H1 (cell line): ENCODE measurements around the gene TTC33. TPM values are rescaled to one million over a fixed set of nuclear protein-coding genes. Genes with fewer than 3 reads are reported as not detected.

Source experiments
- CTCF ChIA-PET: fragments of 300-600 bp; sonication (Branson Sonifier 250); formaldehyde crosslinking; loops from one replicate; lab custom pipeline; 2021; ENCODE audit not compliant: partially characterized antibody; lab: Charles Lee
- POLR2A ChIA-PET: fragments of 300-600 bp; sonication (Branson Sonifier 250); formaldehyde crosslinking; loops from one replicate; lab custom pipeline; 2021; ENCODE audit warnings: inconsistent platforms; ENCODE audit not compliant: partially characterized antibody; lab: Charles Lee
- DNase-seq, 2 experiments: peaks; one replicate each; pipeline versions ENCODE4 v3.0.0 to v3.0.0-alpha.2; 2010 to 2022; ENCODE audit warnings: low spot score in 2 of 2, low read depth in 1 of 2, mixed read lengths in 1 of 2
- FAIRE-seq: peaks from 2 replicates; lab custom pipeline; 2011; peaks lifted over from hg19 to GRCh38; lab: Jason Lieb, UNC
- H2AFZ ChIP-seq: 2 replicates; pipeline ENCODE4 v1.8.1; 2012; ENCODE audit warnings: low read length, inconsistent platforms
- H2AK5ac ChIP-seq: 2 replicates; pipeline ENCODE4 v1.6.1; 2013; ENCODE audit warnings: low read depth, low read length
- H2BK120ac ChIP-seq: replicated peaks from 2 replicates; pipeline ENCODE3; 2013; ENCODE audit warnings: low read depth, low read length, inconsistent platforms
- H2BK12ac ChIP-seq: 2 replicates; pipeline ENCODE4 v1.6.1; 2013; ENCODE audit warnings: low read depth, low read length
- H2BK15ac ChIP-seq: 2 replicates; pipeline ENCODE4 v1.6.1; 2013; ENCODE audit warnings: low read length
- H2BK20ac ChIP-seq: 2 replicates; pipeline ENCODE4 v1.6.1; 2013; ENCODE audit warnings: low read length
- H2BK5ac ChIP-seq: 2 replicates; pipeline ENCODE4 v1.6.1; 2013; ENCODE audit warnings: low read depth, low read length
- H3K14ac ChIP-seq: 2 replicates; pipeline ENCODE4 v1.6.1; 2013; ENCODE audit warnings: inconsistent platforms; ENCODE audit not compliant: insufficient read length
- H3K18ac ChIP-seq: 2 replicates; pipeline ENCODE4 v1.6.1; 2013; ENCODE audit warnings: low read length; ENCODE audit errors: extremely low read depth
- H3K23ac ChIP-seq: 2 replicates; pipeline ENCODE4 v1.6.1; 2013; ENCODE audit warnings: inconsistent platforms; ENCODE audit not compliant: insufficient read length
- H3K23me2 ChIP-seq: 2 replicates; pipeline ENCODE4 v1.6.1; 2013; ENCODE audit warnings: low read depth, low read length
- H3K27ac ChIP-seq: 2 replicates; pipeline ENCODE4 v1.6.1; 2011; ENCODE audit warnings: low read depth, low read length, inconsistent platforms
- H3K27me3 ChIP-seq, 4 experiments: replicated peaks in 1 of 4; 1 replicate in 1 of 4; 2 replicates in 3 of 4; pipeline versions ENCODE4 v1.6.1 to v1.8.1; 2011 to 2013; ENCODE audit warnings: low read length in 3 of 4, mild to moderate bottlenecking in 3 of 4, inconsistent platforms in 2 of 4, mixed read lengths in 2 of 4, moderate library complexity in 1 of 4; ENCODE audit not compliant: control insufficient read depth in 3 of 4, insufficient read depth in 3 of 4; ENCODE audit errors: extremely low read depth in 1 of 4
- H3K36me3 ChIP-seq, 4 experiments: 2 replicates each; pipeline versions ENCODE4 v1.6.1 to v1.8.1; 2011 to 2013; ENCODE audit warnings: mild to moderate bottlenecking in 4 of 4, low read length in 3 of 4, moderate library complexity in 2 of 4, control low read depth in 1 of 4, inconsistent platforms in 1 of 4; ENCODE audit not compliant: insufficient read depth in 4 of 4, control insufficient read depth in 2 of 4
- H3K4ac ChIP-seq: replicated peaks from 2 replicates; pipeline ENCODE3; 2013; ENCODE audit warnings: low read length, low read depth, mixed read lengths, inconsistent platforms; ENCODE audit not compliant: insufficient read length
- H3K4me1 ChIP-seq, 4 experiments: replicated peaks in 1 of 4; 1 replicate in 1 of 4; 2 replicates in 3 of 4; pipeline versions ENCODE4 v1.6.1 to v1.8.1; 2011 to 2013; ENCODE audit warnings: low read length in 3 of 4, inconsistent platforms in 2 of 4, mixed read lengths in 1 of 4; ENCODE audit not compliant: insufficient read depth in 4 of 4, control insufficient read depth in 3 of 4
- H3K4me2 ChIP-seq, 2 experiments: 2 replicates each; pipeline versions ENCODE4 v1.6.1 to v1.8.1; 2011 to 2013; ENCODE audit warnings: low read depth in 2 of 2, low read length in 2 of 2, control low read depth in 1 of 2, inconsistent platforms in 1 of 2, mild to moderate bottlenecking in 1 of 2; ENCODE audit not compliant: insufficient read depth in 1 of 2
- H3K4me3 ChIP-seq, 4 experiments: fragments of 200-600, 300-600 bp in 1 of 4; sonication (generic), shearing (Covaris generic), sonication (Bioruptor Twin) in 1 of 4; 2 replicates each; pipeline versions ENCODE4 v1.5.1 to v1.8.1; 2011 to 2016; ENCODE audit warnings: low read length in 4 of 4, low read depth in 3 of 4, control low read depth in 2 of 4, inconsistent platforms in 2 of 4, mild to moderate bottlenecking in 2 of 4, mixed read lengths in 1 of 4, moderate library complexity in 1 of 4; ENCODE audit not compliant: insufficient read depth in 2 of 4; ENCODE audit errors: extremely low read depth in 1 of 4
- H3K56ac ChIP-seq: replicated peaks from 2 replicates; pipeline ENCODE3; 2013; ENCODE audit warnings: low read depth, mild to moderate bottlenecking, mixed read lengths, low read length, inconsistent platforms; ENCODE audit not compliant: insufficient read length
- H3K79me1 ChIP-seq: 2 replicates; pipeline ENCODE4 v1.6.1; 2013; ENCODE audit warnings: low read depth, low read length, control low read depth
- H3K79me2 ChIP-seq, 2 experiments: 2 replicates each; pipeline versions ENCODE4 v1.6.1 to v1.8.1; 2012 to 2013; ENCODE audit warnings: low read length in 2 of 2, mild to moderate bottlenecking in 2 of 2, inconsistent platforms in 1 of 2; ENCODE audit not compliant: insufficient read depth in 2 of 2, control insufficient read depth in 1 of 2
- H3K9ac ChIP-seq, 4 experiments: replicated peaks in 1 of 4; 1 replicate in 1 of 4; 2 replicates in 3 of 4; pipeline versions ENCODE4 v1.6.1 to v1.8.1; 2011 to 2013; ENCODE audit warnings: low read depth in 3 of 4, low read length in 3 of 4, control low read depth in 2 of 4, mild to moderate bottlenecking in 2 of 4, moderate library complexity in 2 of 4, inconsistent platforms in 1 of 4; ENCODE audit errors: extremely low read depth in 1 of 4
- H3K9me3 ChIP-seq, 2 experiments: 2 replicates each; pipeline versions ENCODE4 v1.6.1 to v1.8.1; 2012 to 2013; ENCODE audit warnings: mild to moderate bottlenecking in 2 of 2, moderate library complexity in 2 of 2, control low read depth in 1 of 2, inconsistent platforms in 1 of 2, low read depth in 1 of 2, low read length in 1 of 2, mixed read lengths in 1 of 2; ENCODE audit not compliant: insufficient read depth in 2 of 2
- H4K20me1 ChIP-seq, 2 experiments: replicated peaks in 1 of 2; 2 replicates each; pipeline versions ENCODE3 to v1.8.1; 2011 to 2013; ENCODE audit warnings: inconsistent platforms in 2 of 2, low read length in 2 of 2, mild to moderate bottlenecking in 1 of 2; ENCODE audit not compliant: insufficient read depth in 2 of 2, control insufficient read depth in 1 of 2
- H4K5ac ChIP-seq: 2 replicates; pipeline ENCODE4 v1.6.1; 2013; ENCODE audit warnings: low read length, low read depth, mixed read lengths, inconsistent platforms; ENCODE audit not compliant: insufficient read length
- H4K8ac ChIP-seq: 2 replicates; pipeline ENCODE4 v1.8.0; 2013; ENCODE audit warnings: mild to moderate bottlenecking, moderate library complexity, low read length, inconsistent platforms; ENCODE audit not compliant: insufficient read depth; ENCODE audit errors: extremely low read depth
- H4K91ac ChIP-seq: replicated peaks from 2 replicates; pipeline ENCODE3; 2013; ENCODE audit warnings: low read length, mixed read lengths, inconsistent platforms; ENCODE audit not compliant: insufficient read length
- BCL11A ChIP-seq, 2 experiments: IDR thresholded peaks; one replicate each; pipeline ENCODE4 v1.6.1; 2011; ENCODE audit warnings: low read depth in 2 of 2, low read length in 2 of 2, mild to moderate bottlenecking in 2 of 2
- CEBPB ChIP-seq: IDR thresholded peaks from 2 replicates; pipeline ENCODE4 v1.6.1; 2012; ENCODE audit warnings: low read depth, low read length
- CHD2 ChIP-seq: IDR thresholded peaks from 2 replicates; pipeline ENCODE4 v1.6.1; 2012; ENCODE audit warnings: low read length, improper control_type of control experiment
- GABPA ChIP-seq: IDR thresholded peaks from 2 replicates; pipeline ENCODE4 v1.6.1; 2011; ENCODE audit warnings: mild to moderate bottlenecking, low read length, moderate library complexity, borderline replicate concordance; ENCODE audit not compliant: insufficient read depth
- JUN ChIP-seq: IDR thresholded peaks from 2 replicates; pipeline ENCODE4 v1.6.1; 2011; ENCODE audit warnings: low read depth, mild to moderate bottlenecking, improper control_type of control experiment, low read length
- KDM5A ChIP-seq: fragments of 200-600 bp; IDR thresholded peaks from 2 replicates; pipeline ENCODE4 v1.7.1; 2012; ENCODE audit warnings: mild to moderate bottlenecking, low read length, inconsistent platforms, mixed read lengths
- NANOG ChIP-seq: IDR thresholded peaks from 2 replicates; pipeline ENCODE4 v1.6.1; 2011; ENCODE audit warnings: low read length, low read depth, mild to moderate bottlenecking, inconsistent platforms; ENCODE audit not compliant: insufficient read depth, poor library complexity, severe bottlenecking
- POLR2A ChIP-seq, 2 experiments: IDR thresholded peaks; 1 replicate in 1 of 2; 2 replicates in 1 of 2; pipeline ENCODE4 v1.6.1; 2011; ENCODE audit warnings: low read depth in 2 of 2, low read length in 2 of 2, mild to moderate bottlenecking in 2 of 2; ENCODE audit errors: control extremely low read depth in 1 of 2
- SIN3A ChIP-seq, 2 experiments: IDR thresholded peaks in 1 of 2; conservative IDR thresholded peaks in 1 of 2; 2 replicates each; pipeline ENCODE4 v1.6.1; 2011 to 2012; ENCODE audit warnings: low read length in 2 of 2, improper control_type of control experiment in 1 of 2, low read depth in 1 of 2, mild to moderate bottlenecking in 1 of 2
- SIRT6 ChIP-seq: IDR thresholded peaks from one replicate; pipeline ENCODE4 v1.7.1; 2012; ENCODE audit warnings: low read length, inconsistent platforms
- TAF1 ChIP-seq: IDR thresholded peaks from 2 replicates; pipeline ENCODE4 v1.6.1; 2011; ENCODE audit warnings: mild to moderate bottlenecking, low read depth, low read length
- TEAD4 ChIP-seq: IDR thresholded peaks from 2 replicates; pipeline ENCODE4 v1.6.1; 2012; ENCODE audit warnings: low read depth, low read length, inconsistent platforms, mixed read lengths
- USF2 ChIP-seq: IDR thresholded peaks from 2 replicates; pipeline ENCODE4 v1.6.1; 2011; ENCODE audit warnings: low read length, improper control_type of control experiment
- ZNF274 ChIP-seq: IDR thresholded peaks from 2 replicates; pipeline ENCODE4 v1.7.0; 2012; ENCODE audit warnings: low read length, borderline replicate concordance; ENCODE audit errors: extremely low read depth
- WGBS, 2 experiments: shearing (Covaris generic) in 1 of 2; methylation state at CpG; one replicate each; pipeline versions ENCODE4 v1.1.6 to v1.1.7; 2013 to 2015; ENCODE audit warnings: low lambda C conversion rate in 2 of 2, mixed read lengths in 2 of 2, inconsistent platforms in 1 of 2, low coverage in 1 of 2, missing lambda C conversion rate in 1 of 2; ENCODE audit not compliant: insufficient replicate concordance in 2 of 2, insufficient coverage in 1 of 2, insufficient read length in 1 of 2; ENCODE audit errors: extremely low coverage in 1 of 2, missing lambda C conversion rate in 1 of 2; 5-methylcytosine and 5-hydroxymethylcytosine counted together
- polyA plus RNA-seq, 7 experiments: library from polyadenylated mRNA; depleted of rRNA in 3 of 7; stranded (reverse) in 5 of 7; unstranded in 2 of 7; fragments of >200 nt in 5 of 7; fragments of 200-250 nt in 2 of 7; gene quantifications; 1 replicate in 5 of 7; 2 replicates in 1 of 7; 4 replicates in 1 of 7; pipeline versions ENCODE4 v1.2.1 to v1.2.3, GENCODE V29; 2011 to 2013; ENCODE audit warnings: missing spikeins in 2 of 7, mixed read lengths in 2 of 7
- total RNA-seq: library from RNA; stranded (reverse); fragmentation: NEBNext Ultra II Directional; extraction: Animal tissue kit (Norgen Biotek cat#: 25700); gene quantifications from 2 replicates; pipeline ENCODE4 v1.2.1, GENCODE V29; 2021

Gene TTC33
- total and polyA plus RNA-seq, 2 of the 8 experiments (the other 6 are each of a cell fraction or from before 2014, with no cell fraction given) = 1.2 to 12.6 TPM

- Histone ChIP-seq H3K9me3 (no peaks in the 10 kb centered on the region), H4K91ac (no peak overlapping the region), H4K5ac (no peak overlapping the region), H2BK5ac (no peak overlapping the region), H3K4me2 (no peak overlapping the region), H3K56ac (no peak overlapping the region), H3K18ac (no peak overlapping the region), H3K27me3 (no peaks in the 10 kb centered on the region), H2AFZ (no peak overlapping the region), H2AK5ac (no peak overlapping the region), H3K4me3 (no peak overlapping the region), H2BK120ac (no peak overlapping the region), H3K79me2 (no peaks in the 10 kb centered on the region), H4K8ac (no peak overlapping the region), H4K20me1 (no peaks in the 10 kb centered on the region), H2BK15ac (no peak overlapping the region), H3K4ac (no peak overlapping the region), H3K79me1 (no peaks in the 10 kb centered on the region), H3K27ac (no peak overlapping the region), H3K36me3 (no peaks in the 10 kb centered on the region), H3K4me1 (no peaks in the 10 kb centered on the region), H2BK12ac (no peak overlapping the region), H3K14ac (no peak overlapping the region), H3K23ac (no peak overlapping the region), H3K23me2 (no peaks in the 10 kb centered on the region), H3K9ac (no peak overlapping the region), H2BK20ac (no peak overlapping the region)
- DNase-seq = no peak
- POLR2A ChIA-PET = no interaction called here
- no peak for FAIRE-seq
- CTCF ChIA-PET = interaction anchor here (1.3 to 1.5 kb wide), 2 partner anchors 18 to 92 kb away, joined by 3 read pairs; no protein-coding TSS in a partner anchor
- 79% methylated on average over 1 of the region's 1 CpG; no CpG with 5 or more reads in 1 of the 2 experiments for WGBS, 2 experiments
- TF ChIP-seq TEAD4 (no peak), TAF1 (no peak), USF2 (no peak), CHD2 (no peak), SIN3A (conservative IDR thresholded peaks at IDR 0.05 in 1 of 2, IDR thresholded peaks at IDR 0.05 in 1 of 2; ENCODE audit: low read depth in 1 of 2, low read length in 2 of 2) (no peak), BCL11A (IDR thresholded peaks at IDR 0.05; ENCODE audit: low read depth in 2 of 2, low read length in 2 of 2) (no peak), KDM5A (no peak), NANOG (no peak), CEBPB (no peak), GABPA (no peak), SIRT6 (no peak), ZNF274 (no peak), JUN (no peak), POLR2A (IDR thresholded peaks at IDR 0.05; ENCODE audit: control extremely low read depth in 1 of 2, low read depth in 2 of 2, low read length in 2 of 2) (no peak)
Observed at GRCh38 chr5:40568548-40568947, 187.2 kb downstream of the TTC33 start.
